Measurements from ENCODE around the gene SLC43A3. TPM values are rescaled to one million over a fixed set of nuclear protein-coding genes. Genes with fewer than 3 reads are reported as not detected.

Gene SLC43A3
- total RNA-seq, 1 donor from 2014 or later = 48.0 TPM

GRCh38 chr11:57428643-57429042 lies 1.7 kb upstream of the SLC43A3 start:
- DNase-seq (ENCODE audit: low read depth, low spot score) = no peak

- no peak for DNase-seq (ENCODE audit: low read depth, low spot score)
Measured at GRCh38 chr11:57427727-57428082, 784 bp upstream of the SLC43A3 start.

DNA sequence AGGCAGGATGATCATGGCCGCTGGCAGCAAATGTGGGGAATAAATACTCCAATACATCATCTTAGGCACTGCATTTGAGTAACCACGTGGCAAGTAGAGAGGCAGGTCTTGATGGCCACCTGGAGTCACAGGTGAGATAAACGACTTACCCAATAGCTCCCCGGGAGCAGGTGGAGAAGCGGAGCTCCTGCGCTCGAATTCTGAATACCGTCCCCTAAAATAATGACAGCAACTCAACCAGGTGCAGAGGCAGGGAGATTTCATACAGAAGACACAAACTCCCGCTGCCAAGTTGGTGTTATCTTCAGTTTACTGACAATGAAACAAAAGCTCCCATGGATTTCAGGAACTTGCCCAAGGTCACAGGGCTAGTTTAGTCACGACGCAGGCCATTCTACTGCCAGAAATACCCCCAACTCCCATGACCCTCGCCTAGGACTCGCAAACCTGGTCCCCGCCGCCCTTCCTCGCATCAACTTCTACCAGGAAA lies 437 bp downstream of the SLC43A3 start:
- DNase-seq (ENCODE audit: low read depth, low spot score) = no peak

- DNase-seq (ENCODE audit: low read depth, low spot score) = no peak
Measured at GRCh38 chr11:57425565-57426438, 1.1 kb downstream of the SLC43A3 start.

GRCh38 chr11:57424792-57425564 lies 1.9 kb downstream of the SLC43A3 start:
- peak; percentile 97 for DNase-seq (ENCODE audit: low read depth, low spot score)

DNA sequence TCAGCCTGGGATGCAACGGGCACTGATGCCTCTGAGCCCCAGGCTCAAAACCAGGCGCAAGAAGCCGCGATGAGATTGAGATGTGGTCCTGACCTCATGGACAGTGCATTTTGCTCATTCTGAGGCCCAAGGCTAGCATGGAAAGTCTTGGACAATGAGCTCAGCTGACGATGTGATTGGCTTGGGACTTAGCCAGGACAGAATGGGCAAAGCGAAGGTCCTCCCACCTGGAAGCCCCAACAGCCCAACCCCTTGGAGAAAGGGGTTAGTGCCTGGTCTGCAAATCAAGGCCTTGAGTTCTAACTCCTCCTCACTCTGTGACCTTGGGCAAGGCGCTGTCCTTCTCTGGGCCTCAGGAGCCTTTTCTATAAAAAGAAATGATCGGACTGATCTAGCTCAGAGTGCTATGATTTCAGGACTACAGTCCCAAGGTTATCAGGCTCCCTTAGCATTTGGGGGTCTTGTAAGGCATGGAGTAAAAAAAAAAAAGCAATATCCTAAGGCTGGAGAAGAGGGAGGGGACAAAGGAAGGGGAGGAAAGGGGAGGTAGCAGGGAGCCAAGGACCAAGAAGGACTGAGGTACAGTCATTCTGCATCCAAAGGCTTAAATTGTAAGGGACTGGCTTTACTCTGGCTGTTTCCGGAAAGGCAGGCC lies 2.7 kb downstream of the SLC43A3 start:
- DNase-seq (ENCODE audit: low read depth, low spot score) = no peak

DNA sequence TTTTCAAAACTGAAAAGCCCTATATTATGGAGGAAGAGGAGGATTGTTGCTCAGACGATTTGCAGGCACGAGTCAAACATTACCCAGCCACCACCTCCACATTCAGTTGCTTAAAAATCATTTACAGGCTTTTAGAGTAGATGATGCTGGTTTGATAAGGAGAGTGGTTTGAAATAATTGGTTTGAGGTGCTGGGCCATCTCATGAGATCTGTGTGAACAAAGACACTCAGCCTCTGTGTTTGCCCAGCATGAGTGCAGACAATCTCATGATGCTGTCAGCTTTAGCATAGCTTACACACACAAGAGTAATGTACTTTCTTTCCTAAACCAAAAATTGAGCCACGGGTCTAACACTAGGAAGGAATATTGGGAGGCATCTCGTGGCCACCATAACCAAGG lies 4.3 kb downstream of the SLC43A3 start:
- no peak for DNase-seq (ENCODE audit: low read depth, low spot score)

- no peak for DNase-seq (ENCODE audit: low read depth, low spot score)
Measured at GRCh38 chr11:57421805-57422204, 5.1 kb downstream of the SLC43A3 start.

GRCh38 chr11:57421066-57421465 lies 5.9 kb downstream of the SLC43A3 start:
- no peak for DNase-seq (ENCODE audit: low read depth, low spot score)

DNA sequence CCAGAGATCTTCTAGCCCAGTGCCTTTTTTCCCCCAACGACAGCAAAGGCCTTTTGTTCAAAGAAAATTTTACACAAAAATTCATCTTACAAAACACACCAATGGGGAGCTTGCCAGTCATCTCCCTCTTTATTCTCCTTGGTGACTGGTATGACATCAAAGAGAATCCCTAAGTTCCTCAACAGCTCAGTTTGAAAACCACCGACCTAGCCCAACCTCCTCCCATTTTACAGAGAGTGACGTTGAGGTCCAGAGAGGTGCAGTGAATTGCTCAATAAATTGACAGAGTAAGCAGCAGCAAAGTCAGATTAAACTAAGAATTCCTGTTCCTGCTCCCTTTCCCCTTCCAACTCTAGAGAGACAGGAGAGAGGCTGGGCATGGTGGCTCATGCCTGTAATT lies 7.8 kb downstream of the SLC43A3 start:
- DNase-seq (ENCODE audit: low read depth, low spot score) = no peak

- no peak for DNase-seq (ENCODE audit: low read depth, low spot score)
Measured at GRCh38 chr11:57418131-57418530, 8.8 kb downstream of the SLC43A3 start.

DNA sequence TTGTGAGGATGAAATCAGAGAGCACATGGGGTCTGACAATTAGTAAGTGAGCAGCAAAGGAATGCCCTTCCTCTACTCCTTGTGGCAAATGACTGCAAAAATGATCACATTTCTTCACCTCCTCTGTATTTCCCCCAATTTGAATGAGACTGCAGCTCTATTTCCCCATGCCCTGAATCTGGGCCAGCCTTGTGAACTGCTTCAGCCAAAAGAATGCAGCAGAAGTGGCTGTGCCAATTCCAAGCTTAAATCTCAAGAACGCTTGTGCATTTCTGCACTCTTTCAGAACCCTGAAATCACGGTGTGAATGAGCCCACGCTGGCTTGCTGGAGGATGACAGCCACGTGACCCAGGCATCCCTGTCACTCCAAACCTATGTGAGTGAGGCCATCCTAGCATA lies 9.9 kb downstream of the SLC43A3 start:
- DNase-seq (ENCODE audit: low read depth, low spot score) = no peak

DNA sequence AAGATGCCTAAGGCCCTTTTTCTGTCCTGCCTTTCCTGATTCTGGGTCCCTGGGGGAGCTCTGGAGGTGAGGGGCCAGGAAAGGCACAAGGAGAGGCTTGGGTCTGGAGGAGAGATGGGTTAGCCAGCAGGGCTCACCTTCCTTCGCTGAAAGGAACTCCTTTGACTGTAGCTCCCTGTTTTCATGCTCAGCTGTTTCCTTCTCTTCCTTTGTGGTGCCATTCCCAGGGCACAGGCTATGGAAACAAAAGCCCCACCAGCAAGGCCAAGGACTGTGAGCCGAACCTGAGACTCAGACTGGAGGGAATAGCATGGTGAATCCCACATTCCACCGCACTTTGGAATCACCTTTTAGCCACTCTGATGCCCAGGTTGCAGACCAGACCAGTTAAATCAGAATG lies 10.5 kb downstream of the SLC43A3 start:
- DNase-seq (ENCODE audit: low read depth, low spot score) = peak; percentile 55

DNA sequence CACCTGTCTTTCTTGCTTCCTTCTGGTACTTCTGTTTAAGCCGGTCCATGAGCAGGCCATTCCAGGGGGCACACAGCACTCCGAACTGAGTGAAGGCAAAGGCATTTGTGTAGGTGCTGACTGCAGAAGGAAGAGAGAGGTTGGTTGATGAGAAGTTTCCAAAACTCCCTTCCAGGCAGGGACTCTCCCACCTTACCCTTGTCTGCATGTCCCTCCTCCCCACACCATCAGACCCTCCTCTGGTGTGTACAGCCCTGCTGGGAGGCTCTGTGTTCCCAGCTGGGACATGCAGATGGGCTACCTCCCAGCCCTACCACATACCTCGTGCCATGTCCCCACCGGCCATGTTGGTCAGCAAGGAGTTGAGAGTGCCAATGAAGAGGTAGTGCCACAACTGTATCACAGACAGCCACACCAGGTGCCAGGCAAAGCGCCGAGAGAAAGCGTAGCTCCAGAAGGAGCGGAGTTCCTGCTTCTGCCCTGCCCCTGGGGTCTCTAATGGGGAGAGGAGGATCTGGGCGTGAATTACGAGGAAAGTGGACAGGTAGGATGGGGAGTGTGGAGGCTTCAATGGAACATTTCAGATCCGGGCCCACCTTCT lies 12.2 kb downstream of the SLC43A3 start:
- DNase-seq (ENCODE audit: low read depth, low spot score) = no peak

DNA sequence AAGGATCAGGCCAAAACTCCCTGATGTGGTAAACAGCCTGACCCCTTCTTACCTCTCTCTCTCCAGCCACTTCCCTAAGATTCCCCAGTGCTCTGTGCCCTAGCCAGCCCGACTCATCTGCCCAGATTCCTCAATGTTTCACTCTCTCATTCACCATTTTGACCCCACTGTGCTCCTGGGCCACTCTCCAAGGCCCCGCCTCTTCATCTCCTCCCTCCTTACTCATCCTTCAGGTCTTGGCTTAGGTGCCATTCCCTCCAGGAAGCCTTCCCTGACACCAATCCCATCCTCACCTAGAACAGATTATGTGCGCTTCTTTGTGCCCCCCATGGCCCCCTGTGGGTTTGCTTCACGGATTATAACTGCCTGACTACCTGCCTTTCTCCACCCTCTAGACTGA lies 13.2 kb downstream of the SLC43A3 start:
- DNase-seq (ENCODE audit: low read depth, low spot score) = no peak

GRCh38 chr11:57410287-57410686 lies 16.6 kb downstream of the SLC43A3 start:
- DNase-seq (ENCODE audit: low read depth, low spot score) = no peak

- DNase-seq (ENCODE audit: low read depth, low spot score) = no peak
Measured at GRCh38 chr11:57409321-57410100, 17.4 kb downstream of the SLC43A3 start.

GRCh38 chr11:57408771-57409170 lies 18.1 kb downstream of the SLC43A3 start:
- no peak for DNase-seq (ENCODE audit: low read depth, low spot score)

- no peak for DNase-seq (ENCODE audit: low read depth, low spot score)
Measured at GRCh38 chr11:57407941-57408475, 18.9 kb downstream of the SLC43A3 start.

Data from pulmonary artery endothelial cell (primary cell).